NCI-H1105 treated with DMSO at 0.1 percent for 48 hours (cell line): Measurements from ENCODE around the gene SNORC.

Experiments used
- DNase-seq: peaks from one replicate; lab custom pipeline; 2025; lab: John Stamatoyannopoulos, UW

The SNORC gene

DNA sequence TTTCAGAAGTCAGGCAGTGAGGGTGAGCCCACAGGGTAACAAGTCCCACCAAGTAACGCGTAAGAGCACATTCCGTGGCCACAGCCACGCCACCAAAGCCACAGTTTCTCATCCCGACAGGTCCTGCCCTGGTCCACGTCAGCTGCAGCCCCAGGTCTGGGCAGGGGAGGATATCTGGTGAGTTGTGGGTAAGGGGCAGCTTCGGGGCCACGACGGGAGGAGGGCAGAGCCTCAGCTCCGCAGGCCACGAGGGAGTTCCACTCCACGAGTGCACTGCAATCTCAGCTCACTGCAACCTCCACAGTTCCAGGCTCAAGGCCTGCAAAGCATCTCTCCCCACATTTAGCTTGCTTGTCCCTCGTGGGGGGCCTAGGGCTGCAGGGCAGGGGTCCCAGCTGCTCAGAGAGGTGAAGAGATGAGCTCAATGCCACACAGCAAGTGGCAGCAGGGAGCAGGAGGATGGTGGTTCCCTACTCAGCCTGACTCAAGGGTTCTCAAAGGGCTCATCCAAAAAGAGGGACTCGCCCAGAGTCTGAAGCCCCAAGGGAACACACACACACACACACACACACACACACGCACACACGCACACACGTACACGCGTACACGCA lies 12.5 kb downstream of the SNORC start:
- no peak for DNase-seq

DNA sequence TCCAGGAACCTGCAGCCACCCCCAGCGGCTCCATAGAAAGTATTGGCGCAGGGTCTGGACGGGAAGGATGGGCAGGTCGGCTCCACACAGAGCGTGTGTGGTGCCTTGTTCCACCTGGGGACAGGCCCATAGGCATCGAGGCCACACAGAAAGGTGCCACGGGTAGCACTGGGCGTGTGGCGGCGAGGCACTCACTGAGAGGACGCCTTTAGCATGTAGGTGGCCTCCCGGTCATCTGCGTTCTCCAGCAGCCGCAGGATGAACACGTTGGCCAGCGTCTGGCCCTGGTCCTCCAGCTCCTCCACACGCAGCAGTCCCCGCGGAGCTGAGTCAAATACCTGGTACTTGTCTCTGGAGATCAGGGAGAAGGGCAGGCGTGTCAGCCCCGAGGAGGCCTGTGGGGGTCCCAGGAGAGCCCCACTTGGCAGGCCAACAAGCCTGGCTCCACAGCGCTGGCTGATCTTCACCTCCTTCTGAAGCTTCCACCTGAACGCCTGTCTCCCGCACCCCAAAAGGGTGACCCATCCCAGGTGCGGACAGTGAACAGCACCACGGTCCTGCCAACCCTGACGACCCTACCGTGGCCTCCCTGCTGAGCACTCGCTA lies 13.2 kb downstream of the SNORC start:
- no peak for DNase-seq

DNA sequence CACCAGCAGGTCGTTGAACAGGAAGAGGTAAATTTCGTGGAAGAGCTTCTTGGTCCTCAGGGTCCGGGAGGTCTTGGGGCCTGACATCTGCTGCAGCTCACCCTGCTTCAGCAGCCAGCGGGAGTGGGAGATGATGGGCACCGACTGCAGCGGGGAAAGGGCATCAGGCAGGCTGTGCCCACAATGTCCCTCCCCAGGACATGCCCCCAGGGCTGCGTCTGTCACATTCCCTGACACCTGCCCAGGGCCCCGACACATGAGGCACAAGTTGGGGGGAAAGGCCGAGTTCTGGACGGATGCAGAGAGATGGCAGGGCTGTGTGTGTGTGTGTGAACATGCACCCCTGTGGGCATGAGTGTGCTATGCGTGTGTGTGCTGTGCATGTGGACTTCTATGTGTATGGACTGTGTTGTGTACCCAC lies 13.9 kb downstream of the SNORC start:
- DNase-seq: no peak

DNA sequence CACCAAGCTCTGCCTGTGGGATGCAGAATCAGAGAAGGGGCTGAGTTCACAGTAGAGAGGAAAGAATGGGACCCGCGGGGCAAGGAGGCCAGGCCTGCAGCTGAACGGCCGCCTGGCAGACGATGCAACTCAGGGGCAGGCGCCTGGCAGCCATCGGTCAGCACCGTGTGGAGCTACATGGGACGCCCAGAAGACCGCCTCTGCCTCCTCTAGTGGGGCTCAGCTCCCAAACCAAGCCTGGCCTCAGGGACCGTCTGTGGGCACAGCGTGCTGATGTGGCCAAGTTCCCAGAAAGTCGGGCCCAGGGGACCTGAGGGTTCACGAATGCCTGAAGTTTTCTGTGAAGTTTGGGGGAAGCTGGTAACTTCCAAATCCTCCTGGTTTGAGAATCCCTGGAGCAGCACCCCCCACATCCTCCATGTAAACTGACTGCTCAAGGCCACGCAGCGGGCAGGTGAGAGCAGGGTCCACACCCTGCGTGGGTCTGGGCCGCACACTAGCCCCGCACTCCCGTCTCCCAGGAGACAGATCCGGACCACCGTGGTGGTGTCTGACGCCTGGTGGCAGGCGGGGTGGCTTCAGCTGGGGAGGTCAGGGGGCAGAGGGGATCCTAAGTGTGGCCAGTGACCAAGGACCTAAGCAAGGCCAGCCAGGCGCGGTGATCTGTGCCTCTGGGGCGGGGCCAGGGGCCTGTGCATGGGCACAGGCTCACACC lies 14.6 kb downstream of the SNORC start:
- no peak for DNase-seq

DNA sequence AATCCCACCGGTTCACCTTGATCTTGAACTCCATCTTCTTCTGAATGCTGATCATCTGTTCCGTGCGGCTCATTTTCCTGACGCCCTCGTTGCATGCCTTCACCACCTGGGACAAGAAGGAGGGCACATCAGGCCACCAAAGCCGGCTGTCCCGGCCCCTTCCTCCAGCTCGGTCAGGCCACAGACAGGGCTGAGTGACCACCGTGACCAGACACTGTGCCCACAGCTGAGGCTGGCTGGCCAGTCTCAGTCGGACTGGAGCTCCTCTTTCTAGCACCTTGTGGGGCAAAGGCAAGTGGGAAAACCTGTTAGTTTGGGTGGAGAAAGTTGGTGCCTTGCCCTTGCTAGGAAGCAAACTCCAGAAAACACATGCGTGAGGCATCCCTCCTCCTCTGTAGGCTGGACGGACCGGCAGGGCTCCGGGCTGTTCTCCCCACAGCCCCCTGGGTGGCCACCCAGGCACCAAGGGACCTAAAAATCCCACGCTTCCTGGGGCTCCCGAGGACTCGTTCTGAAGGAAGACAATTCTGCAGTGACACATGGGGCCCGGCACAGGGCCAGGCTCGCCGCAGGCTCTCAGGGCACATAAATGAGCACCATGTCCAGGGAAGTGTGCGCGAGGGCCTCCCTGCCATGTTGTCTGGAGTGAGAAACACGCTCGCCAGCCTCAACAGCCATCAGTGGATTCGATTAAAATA lies 15.3 kb downstream of the SNORC start:
- no peak for DNase-seq

DNA sequence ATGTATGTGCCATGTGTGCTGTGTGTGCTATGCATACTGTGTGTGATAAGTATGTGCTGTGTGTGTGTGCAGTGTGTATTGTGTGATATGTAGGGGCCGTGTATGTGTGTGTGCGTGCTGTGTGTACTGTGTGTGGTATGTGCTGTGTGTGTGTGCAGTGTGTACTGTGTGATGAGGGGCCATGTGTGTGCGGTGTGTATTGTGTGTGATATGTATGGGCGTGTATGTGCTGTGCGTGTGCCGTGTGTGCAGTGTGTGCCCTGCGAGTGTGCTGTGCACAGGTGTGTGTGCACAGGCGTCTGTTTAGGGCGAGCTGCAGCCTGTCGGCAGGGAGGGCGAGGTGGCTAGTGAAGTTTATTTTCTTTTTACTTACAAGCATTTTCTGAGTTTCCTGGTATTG lies 16.1 kb downstream of the SNORC start:
- DNase-seq: no peak

DNA sequence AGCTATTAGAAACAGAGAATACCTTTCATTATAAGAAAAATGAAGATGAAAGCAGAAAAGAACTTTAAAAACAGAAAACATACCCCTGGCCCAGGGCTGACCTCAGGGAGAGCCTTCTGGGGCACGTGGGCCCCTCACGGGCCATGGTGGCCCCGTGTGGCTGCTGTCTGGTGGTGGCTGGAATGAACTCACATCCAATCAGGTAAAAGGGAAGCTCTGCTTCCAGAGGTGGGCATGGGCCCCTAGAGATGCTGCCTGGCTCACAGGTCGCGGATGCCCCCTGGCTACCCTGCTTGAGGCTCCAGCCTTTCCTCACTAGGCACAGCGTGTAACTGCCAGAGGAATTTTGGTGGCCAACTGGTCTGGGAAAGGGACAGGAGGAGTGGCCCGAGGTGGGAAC lies 16.6 kb downstream of the SNORC start:
- DNase-seq: no peak

DNA sequence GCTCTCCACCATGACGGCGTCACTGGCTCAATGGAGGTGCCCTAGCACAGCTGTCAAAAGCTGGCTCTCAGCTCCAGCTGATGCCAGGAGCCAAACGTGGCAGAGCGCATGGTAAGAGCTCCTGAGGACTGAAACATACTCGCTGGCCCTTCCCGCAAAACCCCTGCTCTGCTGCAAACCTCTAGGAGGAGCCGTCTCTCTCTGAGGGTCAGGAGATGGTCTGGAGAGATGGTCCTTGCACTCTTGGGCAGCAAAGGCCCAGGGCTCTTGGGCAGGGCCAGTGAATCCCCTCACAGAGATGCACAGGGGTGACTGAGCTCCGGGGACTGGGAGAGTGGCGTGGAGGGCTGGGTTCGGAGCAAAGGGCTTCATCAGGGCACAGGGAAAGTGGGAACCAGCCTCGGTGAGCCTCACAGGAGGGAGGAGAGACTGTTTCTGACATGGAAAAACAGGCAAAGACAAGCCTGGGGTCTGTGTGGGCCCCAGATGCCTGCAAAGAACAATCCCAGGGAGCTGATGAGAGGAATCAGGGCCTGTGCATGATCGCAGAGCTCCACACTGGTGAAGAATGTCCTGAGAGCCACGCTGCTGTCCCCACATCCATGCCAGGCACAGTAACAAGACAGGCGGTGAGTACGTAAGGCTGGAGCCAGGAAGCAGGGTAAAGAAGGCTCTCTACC lies 17.2 kb downstream of the SNORC start:
- no peak for DNase-seq

DNA sequence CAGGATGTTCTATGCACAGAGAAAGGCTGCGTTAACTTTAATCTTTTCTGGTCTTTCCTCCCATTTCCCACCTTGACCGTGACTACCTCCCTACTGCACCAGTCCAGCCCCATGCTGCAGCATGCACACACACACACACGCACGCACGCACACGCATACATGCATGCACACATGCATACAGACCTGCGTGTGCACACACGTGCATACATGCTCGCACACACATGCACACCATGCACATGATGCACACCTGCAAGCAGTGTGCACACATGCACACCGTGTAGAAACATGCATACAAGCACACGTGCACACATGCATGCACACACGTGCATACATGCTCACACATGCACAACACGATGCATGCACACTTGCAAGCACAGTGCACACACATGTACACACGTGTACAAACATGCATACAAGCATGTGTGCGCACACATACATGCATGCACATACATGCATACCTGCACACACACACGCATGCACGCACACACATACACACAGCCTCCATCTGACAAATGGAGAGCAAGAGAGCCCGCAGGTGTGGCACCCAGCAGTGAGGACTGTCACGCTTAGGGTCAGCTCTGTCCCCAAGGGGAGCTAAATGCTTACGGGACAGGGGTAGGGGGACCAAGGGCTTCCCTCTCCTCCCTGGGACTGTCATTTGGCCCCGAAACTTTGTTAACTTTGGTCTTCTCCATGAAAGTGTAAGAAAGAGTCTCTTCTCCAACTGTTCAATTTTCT lies 18.2 kb downstream of the SNORC start:
- DNase-seq: no peak

DNA sequence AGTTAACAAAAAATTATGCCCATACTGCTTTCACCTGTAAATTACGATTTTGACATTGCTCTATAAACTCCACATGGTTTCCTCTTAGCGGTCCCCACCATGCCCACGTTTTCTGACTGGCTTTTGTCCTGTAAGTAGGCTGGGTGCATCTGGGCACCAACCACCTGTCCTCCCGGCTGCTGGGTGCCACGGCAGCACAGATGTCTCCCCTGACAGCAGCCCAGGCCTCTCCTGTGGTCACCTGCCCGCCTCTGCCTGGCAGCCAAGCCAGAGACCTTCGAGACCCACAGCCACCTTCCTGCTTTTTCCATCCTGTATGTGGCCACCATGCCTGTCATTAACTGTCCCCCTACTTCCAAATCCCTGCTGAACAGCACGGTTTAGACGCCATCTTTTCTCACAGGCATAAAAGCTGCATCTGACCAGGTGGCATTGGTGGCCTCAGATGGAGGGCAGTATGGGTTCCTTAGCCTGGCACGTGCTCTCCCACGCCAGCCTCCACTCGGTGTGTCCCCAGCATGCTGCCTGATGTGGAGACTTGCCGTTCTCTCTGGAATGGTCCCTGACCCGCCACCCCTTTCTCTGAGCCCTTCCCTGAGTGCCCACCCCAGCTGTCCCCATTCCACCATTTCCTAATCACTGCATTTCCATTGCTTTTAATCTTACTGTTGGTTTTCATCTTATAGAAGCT lies 18.9 kb downstream of the SNORC start:
- DNase-seq: no peak

DNA sequence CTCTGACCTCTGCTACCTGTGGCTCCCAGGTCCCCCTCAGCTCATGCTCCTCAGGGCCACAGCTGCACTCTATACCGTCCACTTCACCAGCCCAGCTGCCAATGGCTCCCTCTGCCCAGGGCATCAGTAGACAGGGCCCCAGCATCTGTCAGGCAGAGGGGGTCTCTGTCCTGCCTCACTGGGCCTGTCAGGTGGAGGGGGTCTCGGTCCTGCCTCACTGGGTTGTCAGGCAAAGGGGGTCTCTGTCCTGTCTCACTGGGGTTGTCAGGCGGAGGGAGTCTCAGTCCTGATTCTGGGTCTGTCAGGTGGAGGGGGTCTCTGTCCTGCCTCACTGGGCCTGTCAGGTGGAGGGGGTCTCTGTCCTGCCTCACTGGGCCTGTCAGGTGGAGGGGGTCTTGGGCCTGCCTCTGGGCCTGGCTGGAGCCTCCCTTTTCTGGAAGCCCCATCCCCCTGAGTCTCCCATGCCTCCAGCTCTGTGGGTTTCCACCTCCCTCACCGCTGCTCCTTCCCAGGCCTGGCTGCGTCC lies 19.9 kb downstream of the SNORC start:
- DNase-seq: no peak

DNA sequence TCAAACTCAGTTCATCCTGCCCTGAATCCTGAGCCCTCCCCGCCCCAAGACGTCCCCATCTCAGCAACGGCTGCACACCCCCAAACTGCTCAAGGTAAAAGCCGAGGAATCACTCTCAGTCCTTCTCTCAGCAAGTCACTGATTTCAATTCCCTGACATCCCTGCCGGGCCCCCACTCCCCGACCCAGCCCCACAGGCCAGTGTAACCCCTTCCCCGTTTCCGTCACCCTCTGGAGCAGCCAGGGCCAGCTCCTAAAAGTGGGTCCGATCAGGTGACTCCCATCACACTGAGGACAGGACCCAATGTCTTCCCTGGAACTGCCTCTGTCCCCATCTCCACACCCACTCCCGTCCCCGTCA lies 20.5 kb downstream of the SNORC start:
- DNase-seq: no peak

DNA sequence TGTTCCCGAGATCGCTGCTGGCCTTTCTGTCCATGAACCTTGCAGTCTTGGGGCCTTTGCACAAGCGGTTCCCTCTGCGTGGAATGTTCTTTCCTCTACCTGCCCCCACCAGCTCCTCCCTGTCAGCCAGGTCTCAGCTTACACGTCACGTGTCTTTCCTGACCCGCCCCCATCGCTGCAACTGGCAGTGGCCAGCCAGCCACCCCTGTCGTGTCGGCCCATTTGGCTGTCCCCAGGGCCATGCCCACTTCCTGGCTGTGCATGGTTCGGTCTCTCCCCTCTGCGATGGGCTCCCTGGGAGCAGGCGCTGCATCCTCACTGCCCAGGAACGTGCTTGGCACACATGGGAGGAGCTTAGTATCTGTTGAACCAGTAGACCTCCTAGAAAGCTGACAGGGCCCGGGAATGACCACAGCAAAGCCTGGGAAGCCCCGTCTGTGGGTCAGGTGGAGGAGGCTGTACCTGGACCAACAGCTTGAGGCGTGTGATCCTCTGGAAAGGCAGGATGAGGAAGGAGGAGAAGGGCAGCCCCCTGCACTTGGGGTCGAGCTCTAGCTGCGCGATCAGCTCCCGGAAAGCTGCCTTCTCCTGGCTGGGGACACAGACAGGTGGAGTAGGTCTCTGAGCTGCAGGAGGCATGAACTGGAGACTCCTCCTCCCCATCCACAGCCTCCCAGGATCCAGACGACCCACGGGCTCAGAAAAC lies 21.0 kb downstream of the SNORC start:
- no peak for DNase-seq

DNA sequence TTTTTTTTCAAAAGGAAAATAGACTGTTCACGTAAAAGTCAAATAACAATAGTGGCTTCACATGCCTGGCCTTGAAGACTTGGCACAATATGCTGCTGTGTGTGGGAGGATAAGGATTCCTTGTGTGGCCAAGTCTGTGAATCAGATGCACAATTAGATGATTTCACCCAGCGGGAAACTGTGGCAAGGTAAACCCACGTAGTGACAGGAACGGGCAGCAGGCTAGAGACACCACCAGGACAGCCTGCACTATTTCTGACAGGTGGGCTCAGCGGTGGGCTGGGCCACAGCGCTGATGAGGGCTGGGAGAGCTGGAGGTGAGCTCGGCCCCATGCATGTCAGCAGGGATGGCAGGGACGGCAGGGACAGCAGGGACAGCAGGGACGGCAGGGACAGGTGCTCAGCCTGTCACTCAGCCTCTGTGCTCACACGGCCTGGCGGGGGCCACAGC lies 21.6 kb downstream of the SNORC start:
- no peak for DNase-seq

DNA sequence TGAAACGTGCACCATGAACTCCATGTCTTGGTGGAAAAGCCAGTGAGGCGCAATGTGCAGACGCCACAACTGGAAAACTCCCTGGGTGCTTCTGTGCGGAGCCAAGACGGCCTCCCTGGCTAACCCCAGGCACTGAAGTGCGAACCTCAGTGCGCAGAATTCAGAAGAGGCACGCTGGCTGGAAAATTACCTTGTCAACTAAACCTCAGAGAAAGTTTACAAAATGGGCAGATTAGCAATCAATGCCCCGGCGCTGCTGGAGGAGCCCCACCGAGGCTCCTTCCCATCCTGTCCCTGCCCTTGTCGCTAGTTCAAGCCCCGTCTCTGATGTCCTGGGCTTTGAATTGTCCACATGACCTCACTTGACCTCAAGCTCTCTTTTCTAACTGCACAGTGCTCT lies 22.2 kb downstream of the SNORC start:
- DNase-seq: no peak

DNA sequence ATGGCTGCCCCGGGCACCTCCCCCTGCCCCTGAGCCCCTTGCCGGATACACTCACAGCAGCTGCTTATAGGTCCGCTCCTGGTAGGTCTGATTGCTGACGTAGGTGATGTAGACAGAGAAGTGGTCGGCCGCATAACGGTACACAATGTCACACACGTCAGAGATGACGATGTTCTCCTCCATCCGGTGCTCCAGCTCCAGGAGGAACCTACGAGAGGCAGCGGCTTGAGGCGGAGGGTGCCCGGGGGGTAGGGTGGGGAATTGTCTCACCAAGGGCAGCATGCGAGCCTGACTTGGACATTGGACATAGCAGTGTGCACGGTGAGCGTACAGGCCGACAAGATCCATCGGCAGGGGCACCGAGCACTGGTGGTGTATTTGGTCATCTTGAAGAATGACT lies 22.8 kb downstream of the SNORC start:
- no peak for DNase-seq

DNA sequence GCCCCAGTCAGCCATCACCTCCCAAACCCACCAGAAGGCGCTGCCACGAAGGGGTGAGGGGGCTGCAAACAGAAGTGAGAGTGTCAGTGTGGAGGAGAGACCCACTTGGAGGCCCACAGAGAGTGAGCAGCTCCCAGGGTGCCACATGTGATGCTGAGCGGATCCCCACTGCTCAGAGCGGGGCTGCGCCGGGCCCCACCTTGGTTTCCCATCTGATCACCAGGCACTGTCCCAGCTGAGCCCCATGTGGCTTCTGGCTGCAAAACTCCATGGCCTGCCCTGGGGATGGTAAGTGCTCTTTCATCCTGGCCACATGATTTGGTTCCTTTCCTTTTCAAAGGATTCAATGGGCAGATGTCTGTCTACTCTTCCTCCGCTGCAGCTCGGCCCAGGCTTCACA lies 23.8 kb downstream of the SNORC start:
- DNase-seq: no peak

DNA sequence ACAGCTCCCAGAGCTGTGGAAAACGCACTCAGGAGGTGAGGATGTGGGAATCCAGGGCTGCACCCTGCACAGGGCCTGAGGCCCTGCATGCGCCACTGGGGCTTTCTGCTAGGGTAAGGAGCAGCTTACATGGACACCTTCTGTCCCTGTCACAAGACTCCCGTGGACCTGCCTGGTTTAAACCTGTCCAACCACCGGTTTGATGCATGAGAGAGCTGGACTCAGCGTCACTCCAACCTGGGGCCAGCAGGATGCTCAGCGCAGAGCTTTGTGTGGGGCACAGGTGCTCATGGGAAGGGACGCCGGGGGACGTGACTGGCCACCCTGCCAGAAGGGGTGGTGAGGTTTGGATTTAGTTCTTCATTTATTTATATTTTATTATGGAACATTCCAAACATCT lies 24.2 kb downstream of the SNORC start:
- no peak for DNase-seq

DNA sequence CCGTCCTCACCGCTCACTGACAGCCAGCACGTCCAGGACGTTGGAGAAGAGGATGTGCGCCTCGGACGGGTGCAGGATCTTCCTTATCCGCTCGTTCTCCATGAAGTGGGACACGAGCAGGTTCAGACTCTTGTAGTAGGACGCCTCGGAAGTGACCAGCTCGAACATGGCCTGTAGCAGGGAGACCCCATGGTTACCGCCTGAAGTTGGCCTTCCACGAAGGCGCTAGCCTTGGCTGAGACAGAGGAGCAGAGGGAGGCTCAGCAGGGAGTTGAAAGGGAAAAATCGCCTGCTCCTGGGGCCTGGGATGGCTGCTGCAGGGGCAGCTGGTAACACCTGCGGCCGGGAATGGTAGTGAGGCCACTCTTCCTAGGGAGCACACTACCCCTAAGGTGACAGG lies 24.7 kb downstream of the SNORC start:
- DNase-seq: no peak

DNA sequence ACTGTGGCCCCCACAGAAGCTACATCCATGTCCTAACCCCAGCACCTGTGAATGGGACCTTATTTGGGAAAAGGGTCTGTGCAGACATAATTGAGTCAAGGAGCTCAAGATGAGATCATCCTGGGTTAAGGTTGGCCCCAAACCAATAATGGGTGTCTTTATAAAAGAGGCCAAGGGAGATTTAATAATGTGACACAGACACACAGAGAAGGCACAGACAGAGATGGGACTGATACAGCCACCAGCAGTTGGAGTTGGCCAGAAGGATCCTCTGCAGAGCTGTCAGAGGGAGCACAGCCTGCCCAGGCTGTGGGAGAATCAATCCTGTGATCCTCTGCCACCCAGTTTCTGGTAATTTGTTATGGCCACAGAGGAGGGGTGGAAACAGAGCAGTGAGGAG lies 26.0 kb downstream of the SNORC start:
- DNase-seq: no peak
